SW 1271 (cell line): Measurements from ENCODE around the gene CYB5A.
"Not testable (repeated sequence)": the region's sequence is repeated elsewhere in the genome, so short reads cannot be mapped to it uniquely, and the experiment has no call there.

Experiments used
- DNase-seq, 2 experiments: peaks; one replicate each; lab custom pipeline; 2025; lab: John Stamatoyannopoulos, UW

CYB5A gene

DNA sequence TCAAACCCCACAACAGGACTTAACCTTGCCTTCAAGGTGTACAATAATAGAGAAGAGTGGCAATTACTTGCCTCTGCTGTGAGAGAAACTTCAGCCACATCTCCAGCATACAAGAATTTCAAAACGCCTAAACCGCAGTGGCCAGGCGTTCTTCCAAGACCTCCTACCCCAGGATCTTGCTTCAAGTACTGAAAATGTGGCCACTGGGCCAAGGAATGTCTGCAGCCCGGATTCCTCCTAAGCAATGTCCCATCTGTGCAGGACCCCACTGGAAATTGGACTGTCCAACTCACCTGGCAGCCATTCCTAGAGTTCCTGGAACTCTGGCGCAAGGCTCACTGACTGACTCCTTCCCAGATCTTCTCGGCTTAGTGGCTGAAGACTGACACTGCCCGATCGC is 2.8 kb upstream of the CYB5A start:
- DNase-seq = no peak

GRCh38 chr18:74292982-74293381 is 1.2 kb upstream of the CYB5A start:
- DNase-seq = not testable (repeated sequence)

DNA sequence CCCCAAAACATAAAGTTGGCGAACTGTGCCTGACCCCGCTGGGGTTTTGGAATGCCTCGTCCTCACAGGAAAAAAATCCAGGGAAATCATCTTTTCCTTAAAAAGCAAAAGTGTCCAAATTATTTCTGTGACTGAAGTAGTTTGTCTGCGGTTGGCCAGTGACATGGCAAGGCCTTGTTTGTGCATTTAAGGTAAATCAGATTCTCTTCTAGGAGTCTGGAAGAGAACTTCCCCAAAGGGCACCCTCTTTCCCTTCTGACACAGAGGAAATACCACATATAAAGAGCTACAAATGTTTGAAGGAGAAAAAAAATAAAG is 737 bp upstream of the CYB5A start:
- DNase-seq = no peak

DNA sequence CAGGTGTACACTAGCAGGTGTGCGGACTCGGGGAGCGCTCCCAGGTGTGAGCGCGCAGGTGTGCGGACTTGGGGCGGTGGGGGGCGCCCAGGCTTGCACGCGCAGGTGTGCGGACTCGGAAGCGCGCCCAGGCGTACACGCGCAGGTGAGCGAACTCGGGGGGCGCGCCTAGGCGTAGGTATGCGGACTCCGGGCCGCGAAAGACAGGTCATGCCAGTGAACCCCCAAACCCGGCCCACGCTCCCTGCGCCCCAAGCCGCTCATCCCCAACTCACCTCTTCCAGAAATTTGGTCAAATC is 342 bp downstream of the CYB5A start:
- DNase-seq = no peak

GRCh38 chr18:74290794-74291471 is 830 bp downstream of the CYB5A start:
- no peak for DNase-seq

DNA sequence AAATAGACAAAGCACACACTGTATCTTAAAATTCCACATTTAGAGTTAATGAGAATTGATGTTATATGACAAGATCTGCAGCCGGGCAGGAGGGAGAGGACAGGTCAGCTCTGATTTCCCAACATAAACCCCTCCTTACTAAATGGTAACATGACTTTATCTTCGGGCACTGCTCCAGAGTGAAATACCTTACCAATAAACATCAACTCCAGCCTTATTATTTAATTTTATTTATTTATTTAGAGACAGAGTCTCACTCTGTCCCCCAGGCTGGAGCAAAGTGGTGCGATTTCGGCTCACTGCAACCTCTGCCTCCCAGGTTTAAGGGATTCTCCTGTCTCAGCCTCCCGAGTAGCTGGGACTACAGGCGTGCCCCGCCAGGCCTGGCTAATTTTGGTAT is 1.7 kb downstream of the CYB5A start:
- no peak for DNase-seq

- DNase-seq = no peak
These were observed 2.6 kb downstream of the CYB5A start for GRCh38 chr18:74289137-74289536.

DNA sequence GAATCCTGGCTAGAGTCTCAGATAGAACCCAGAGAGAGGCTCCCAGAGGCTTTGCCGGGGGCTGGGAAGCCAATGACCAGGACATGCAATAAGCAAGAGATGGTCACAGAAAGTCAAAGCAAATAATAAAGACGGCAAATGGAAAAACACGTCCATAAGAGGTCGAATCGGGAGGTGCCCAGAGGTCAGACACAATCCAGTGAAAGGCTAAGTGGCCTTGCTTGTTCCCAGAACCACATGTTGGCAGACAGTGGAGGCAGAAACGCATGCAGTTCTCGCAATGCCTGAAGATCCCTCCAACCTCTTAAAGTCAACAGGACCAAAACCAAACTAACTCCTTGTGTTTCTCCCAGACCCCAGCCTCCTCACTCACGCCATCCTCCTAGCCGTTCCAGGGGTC is 3.0 kb downstream of the CYB5A start:
- DNase-seq = no peak

GRCh38 chr18:74288041-74288440 is 3.7 kb downstream of the CYB5A start:
- no peak for DNase-seq

DNA sequence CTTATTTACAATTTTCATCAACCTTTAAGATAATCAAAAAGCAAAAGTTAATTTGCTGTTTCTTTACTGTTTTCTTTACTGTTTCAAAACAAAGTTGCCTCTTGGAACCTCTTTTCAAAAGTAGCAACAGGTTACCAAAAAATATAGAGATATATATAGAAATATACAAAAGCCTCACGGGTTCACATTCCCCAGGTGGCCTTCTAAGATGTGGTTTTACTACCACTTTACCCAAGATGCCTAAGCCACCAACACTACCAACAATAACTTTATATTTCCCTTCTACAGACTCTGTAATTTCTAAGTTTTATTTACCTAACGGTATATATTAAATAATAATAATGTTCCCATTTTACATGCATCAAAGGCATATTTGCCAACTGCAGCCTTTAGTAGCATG is 4.9 kb downstream of the CYB5A start:
- no peak for DNase-seq

DNA sequence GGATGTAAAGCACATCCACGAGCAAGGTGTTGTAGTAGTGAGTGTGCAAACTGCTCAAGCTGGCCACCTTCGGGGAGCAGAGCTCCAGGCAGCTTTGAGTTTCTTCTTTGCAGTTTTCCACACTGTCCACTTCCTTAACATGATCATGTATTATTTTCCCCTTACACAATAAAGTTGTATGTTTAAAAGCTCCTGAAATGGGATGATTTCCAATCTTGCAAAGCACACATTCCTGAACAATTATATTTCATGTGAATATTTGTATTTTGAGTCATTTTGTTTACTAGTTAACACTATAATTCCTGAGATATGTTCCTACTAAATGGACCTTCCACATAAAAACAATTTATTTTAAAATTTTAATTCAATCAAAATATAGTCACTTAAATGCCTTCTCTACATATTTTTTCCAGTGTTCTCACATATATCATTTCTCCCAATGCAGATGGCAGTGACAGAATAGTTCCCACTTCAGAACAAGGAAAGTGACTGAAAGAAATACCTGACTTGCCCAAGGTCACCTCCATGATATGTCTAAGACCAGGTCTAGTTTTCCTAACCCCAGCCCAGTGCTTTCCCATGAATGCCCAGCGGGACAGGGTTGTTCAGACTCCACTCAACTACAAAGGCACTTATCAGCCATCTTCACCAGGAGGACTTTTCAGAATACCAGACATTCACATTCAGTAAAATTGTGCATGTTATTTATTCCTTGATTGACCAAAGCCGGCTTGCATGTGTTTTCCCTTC is 5.5 kb downstream of the CYB5A start:
- DNase-seq = no peak

- DNase-seq = not testable (repeated sequence)
These were observed 6.2 kb downstream of the CYB5A start for GRCh38 chr18:74285583-74285982.

- no peak for DNase-seq
These were observed 6.8 kb downstream of the CYB5A start for GRCh38 chr18:74284980-74285355.

- no peak for DNase-seq
These were observed 7.4 kb downstream of the CYB5A start for GRCh38 chr18:74284191-74284979.

DNA sequence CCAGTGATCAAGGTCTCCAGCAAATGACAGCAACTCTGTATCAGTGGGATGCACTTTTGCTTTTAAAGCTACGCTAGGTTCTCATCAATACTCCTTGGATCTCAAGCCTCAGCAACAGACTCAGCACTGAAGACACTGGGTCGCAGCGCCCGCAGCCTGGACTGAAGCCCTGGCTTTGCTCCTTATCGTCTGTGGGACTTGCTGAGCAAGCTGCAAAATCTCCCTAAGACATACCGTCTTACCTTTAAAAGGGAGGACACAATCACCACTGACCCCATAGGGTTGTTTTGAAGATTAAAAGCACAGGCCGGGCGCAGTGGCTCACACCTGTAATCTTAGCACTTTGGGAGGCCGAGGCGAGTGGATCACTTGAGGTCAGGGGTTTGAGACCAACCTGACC is 8.1 kb downstream of the CYB5A start:
- no peak for DNase-seq

GRCh38 chr18:74282755-74283554 is 8.8 kb downstream of the CYB5A start:
- no peak for DNase-seq

GRCh38 chr18:74281980-74282754 is 9.6 kb downstream of the CYB5A start:
- DNase-seq = no peak

DNA sequence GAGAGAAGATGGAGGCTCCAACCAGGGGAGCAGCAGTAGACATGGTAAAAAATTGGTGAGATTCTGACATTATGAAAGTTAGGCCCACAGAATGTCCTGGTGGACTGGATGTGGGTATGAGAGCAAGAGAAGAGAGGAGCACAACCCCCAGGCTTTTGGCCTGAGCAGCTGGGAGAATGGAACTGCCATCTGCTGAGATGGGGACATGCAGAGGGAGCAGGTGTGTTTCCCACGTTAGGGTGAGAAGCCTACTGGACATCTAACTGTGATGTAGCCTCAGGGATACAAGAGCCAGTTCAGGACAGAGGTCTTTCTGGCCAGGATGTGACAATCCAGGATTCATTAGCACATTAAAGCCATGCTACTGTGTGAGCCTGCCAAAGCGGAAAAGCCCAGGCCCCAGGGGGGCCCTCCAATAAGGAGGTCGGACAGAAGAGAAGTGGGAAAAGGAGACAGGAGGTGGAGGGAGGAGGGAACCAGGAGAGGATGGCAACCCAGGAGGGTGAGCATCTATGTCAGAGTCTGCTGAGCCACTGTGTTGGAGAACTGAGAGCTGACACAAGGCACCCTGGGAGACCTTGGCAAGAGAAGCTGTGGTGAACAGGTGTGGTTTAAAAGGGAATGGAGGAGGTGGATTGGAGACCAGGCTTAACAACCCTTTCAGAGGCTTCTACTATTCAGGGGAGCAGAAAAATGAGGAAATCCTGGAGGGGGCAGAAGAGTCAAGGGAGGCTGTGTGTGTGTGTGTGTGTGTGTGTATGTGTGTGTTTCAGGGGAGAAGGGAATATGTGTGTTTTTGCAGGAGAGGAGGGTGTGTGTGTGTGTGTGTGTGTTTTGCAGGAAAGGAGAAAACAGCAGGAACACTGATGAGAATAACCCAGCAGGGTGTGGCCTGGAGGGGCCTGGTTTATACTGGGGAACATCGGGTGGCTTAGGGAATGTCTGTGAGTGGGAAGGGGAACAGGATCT is 10.5 kb downstream of the CYB5A start:
- DNase-seq = no peak

- no peak for DNase-seq
These were observed 12.8 kb downstream of the CYB5A start for GRCh38 chr18:74278983-74279382.

DNA sequence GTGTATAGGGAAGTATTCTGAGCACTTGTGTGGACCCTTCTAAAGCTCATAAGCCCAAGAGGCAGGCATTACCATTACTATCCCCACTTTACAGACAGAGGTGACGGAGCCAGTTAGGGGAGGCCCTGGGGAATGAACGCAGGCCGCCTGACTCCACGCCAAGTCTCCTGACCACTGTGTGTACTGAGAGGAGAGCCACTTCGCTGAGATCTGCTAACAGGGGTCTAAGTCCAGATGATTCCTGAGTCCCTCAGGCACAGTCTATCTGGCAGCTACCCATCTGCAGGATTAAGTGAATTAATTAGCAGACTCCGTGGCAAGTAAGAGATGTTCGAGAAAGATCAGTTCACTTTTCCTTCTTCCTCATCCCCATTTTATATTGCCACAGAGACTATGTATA is 13.7 kb downstream of the CYB5A start:
- DNase-seq = no peak

DNA sequence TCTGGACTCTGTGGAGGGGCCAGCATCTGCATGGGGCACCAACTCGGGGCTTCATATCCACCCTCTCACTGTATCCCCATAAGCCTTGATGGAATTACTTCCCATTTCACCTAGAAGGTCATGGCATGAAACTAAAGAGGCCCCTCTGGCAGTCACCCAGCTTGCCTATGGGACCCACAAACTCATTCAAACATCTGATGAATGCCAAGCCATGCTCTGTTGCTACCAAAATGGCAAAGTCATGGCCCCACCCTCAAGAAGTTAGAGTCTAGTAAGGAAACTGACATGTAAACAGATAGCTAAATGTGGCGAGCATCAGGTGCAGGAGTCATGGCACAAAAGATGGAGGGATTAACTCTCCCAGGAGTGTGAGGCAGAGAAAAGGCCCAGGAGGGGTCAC is 14.5 kb downstream of the CYB5A start:
- DNase-seq = no peak
